ENCODE data around the gene EXT2. TPM values are rescaled to one million over a fixed set of nuclear protein-coding genes. Genes with fewer than 3 reads are reported as not detected.

EXT2 gene
- total RNA-seq, 1 donor = 174 TPM

DNA sequence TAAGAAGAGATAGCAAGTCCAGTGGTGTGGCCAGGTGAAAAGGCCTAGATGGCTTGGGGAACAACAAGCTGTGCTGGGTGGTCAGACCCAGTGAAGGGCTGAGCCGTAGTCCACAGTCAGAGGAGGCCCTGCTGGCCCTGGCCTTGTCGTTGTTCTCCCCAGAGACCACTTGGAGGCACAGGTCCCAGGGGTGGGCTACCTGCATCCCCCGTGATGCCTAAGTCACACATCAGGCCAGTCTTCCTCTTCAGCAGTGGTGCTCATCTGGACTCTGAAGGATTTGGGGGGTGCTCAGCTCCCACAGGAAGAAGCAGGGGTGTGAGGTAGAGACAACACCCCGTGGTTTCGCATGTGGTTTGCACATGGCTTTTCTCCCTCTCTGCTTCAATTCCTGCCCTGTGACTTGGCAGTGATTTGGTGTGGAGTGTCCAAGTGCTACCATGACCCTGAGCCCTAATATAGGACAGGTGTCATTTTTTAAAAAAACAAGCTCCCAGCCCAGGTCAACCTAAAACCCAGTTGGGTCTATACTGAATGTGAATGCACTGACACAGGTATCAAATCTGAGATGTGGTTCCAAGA, 163.5 kb downstream of the EXT2 start:
- Histone ChIP-seq H3K4me1 (ENCODE audit: insufficient read depth, low read length) (no peaks in the 10 kb centered on the region), H3K79me2 (ENCODE audit: insufficient read depth, low read length) (no peaks in the 10 kb centered on the region), H3K9me3 (ENCODE audit: low read depth, low read length) (no peaks in the 10 kb centered on the region), H3K36me3 (ENCODE audit: insufficient read depth, low read length) (no peaks in the 10 kb centered on the region), H3K4me3 (ENCODE audit: insufficient read depth, low read length) (no peak overlapping the region), H3K27me3 (ENCODE audit: insufficient read depth, low read length) (no peaks in the 10 kb centered on the region), H3K4me2 (ENCODE audit: insufficient read depth, low read length) (no peak overlapping the region), H2AFZ (ENCODE audit: low read length) (no peak overlapping the region), H4K20me1 (ENCODE audit: insufficient read depth, low read length) (no peaks in the 10 kb centered on the region), H3K27ac (ENCODE audit: low read depth, low read length) (no peak overlapping the region)
- no peak for DNase-seq (ENCODE audit: insufficient read length, low spot score, missing footprints)
- TF ChIP-seq, protein P1, sequence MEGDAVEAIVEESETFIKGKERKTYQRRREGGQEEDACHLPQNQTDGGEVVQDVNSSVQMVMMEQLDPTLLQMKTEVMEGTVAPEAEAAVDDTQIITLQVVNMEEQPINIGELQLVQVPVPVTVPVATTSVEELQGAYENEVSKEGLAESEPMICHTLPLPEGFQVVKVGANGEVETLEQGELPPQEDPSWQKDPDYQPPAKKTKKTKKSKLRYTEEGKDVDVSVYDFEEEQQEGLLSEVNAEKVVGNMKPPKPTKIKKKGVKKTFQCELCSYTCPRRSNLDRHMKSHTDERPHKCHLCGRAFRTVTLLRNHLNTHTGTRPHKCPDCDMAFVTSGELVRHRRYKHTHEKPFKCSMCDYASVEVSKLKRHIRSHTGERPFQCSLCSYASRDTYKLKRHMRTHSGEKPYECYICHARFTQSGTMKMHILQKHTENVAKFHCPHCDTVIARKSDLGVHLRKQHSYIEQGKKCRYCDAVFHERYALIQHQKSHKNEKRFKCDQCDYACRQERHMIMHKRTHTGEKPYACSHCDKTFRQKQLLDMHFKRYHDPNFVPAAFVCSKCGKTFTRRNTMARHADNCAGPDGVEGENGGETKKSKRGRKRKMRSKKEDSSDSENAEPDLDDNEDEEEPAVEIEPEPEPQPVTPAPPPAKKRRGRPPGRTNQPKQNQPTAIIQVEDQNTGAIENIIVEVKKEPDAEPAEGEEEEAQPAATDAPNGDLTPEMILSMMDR (IDR thresholded peaks at IDR 0.05; ENCODE audit: extremely low read depth, low read depth, low read length) = no peak

DNA sequence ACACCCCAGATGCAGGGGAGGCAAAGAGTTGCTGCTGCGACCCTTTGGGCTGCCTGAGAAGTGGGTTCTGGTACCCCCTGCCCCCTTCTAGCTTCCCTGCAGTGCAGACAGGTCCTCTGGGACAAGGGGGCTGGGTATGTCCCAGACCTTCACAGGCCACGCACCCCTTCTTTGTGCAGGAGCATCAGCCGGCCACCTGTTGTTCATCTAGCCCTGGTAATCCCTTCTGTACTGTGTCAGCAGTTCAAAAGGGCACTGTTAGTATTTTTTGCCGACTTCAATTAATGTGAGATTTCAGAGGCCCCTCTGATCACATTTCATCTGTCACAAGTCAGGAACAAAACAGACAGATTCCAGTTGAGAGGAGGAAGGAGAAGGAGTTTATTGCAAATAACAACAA, 164.6 kb downstream of the EXT2 start:
- Histone ChIP-seq H3K36me3 (ENCODE audit: insufficient read depth, low read length) (no peaks in the 10 kb centered on the region), H3K27ac (ENCODE audit: low read depth, low read length) (no peak overlapping the region), H3K4me1 (ENCODE audit: insufficient read depth, low read length) (no peaks in the 10 kb centered on the region), H3K79me2 (ENCODE audit: insufficient read depth, low read length) (no peaks in the 10 kb centered on the region), H3K4me3 (ENCODE audit: insufficient read depth, low read length) (no peak overlapping the region), H2AFZ (ENCODE audit: low read length) (no peak overlapping the region), H3K4me2 (ENCODE audit: insufficient read depth, low read length) (no peak overlapping the region), H3K27me3 (ENCODE audit: insufficient read depth, low read length) (no peaks in the 10 kb centered on the region), H3K9me3 (ENCODE audit: low read depth, low read length) (no peaks in the 10 kb centered on the region), H4K20me1 (ENCODE audit: insufficient read depth, low read length) (no peaks in the 10 kb centered on the region)
- no peak for DNase-seq (ENCODE audit: insufficient read length, low spot score, missing footprints)
- TF ChIP-seq, protein P1 (IDR thresholded peaks at IDR 0.05; ENCODE audit: extremely low read depth, low read depth, low read length) = no peak

DNA sequence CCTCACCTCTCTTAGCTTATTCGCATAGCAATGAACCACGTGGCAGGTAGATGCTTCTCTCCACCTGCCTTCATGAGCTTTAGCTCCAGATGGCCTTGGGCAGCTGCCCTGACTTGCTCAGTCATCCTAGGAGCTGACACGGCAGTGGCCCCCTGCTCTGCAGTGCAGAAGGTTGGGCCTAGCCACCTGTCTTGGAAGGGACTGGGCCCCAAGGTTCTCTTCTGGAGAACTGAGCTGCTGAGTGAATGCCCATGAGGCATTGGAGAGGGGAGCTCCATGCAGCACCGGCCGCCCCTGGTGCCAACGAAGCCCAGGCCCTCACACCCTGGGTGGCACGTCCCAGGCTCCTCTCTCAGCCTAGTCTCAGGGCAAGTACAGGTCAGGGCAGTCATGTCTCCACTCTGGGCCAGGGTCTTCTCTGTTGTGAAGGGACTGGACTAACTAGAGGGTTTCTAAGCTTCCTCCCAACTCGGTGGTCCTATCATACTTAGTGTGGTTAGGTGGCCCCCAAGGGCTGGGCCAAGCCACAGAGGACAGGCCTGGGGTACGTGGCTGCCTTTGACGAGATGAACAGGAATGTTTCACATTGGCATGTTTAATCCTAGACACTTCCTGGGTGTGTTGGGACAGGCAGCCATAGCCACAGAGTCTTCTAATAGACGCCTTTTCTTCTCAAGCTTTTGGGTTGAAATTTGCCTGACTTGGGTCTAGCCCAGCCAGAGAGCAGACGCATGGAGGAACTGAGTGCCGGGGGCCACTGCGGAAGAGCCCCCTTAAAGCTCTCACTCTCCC, 166.5 kb downstream of the EXT2 start:
- Histone ChIP-seq H4K20me1 (ENCODE audit: insufficient read depth, low read length) (no peaks in the 10 kb centered on the region), H2AFZ (ENCODE audit: low read length) (no peak overlapping the region), H3K27me3 (ENCODE audit: insufficient read depth, low read length) (no peaks in the 10 kb centered on the region), H3K79me2 (ENCODE audit: insufficient read depth, low read length) (no peaks in the 10 kb centered on the region), H3K4me1 (ENCODE audit: insufficient read depth, low read length) (no peaks in the 10 kb centered on the region), H3K9me3 (ENCODE audit: low read depth, low read length) (no peaks in the 10 kb centered on the region), H3K36me3 (ENCODE audit: insufficient read depth, low read length) (no peaks in the 10 kb centered on the region), H3K27ac (ENCODE audit: low read depth, low read length) (no peak overlapping the region), H3K4me3 (ENCODE audit: insufficient read depth, low read length) (no peak overlapping the region), H3K4me2 (ENCODE audit: insufficient read depth, low read length) (no peak overlapping the region)
- TF ChIP-seq, protein P1 (IDR thresholded peaks at IDR 0.05; ENCODE audit: extremely low read depth, low read depth, low read length) = no peak
- no peak for DNase-seq (ENCODE audit: insufficient read length, low spot score, missing footprints)

DNA sequence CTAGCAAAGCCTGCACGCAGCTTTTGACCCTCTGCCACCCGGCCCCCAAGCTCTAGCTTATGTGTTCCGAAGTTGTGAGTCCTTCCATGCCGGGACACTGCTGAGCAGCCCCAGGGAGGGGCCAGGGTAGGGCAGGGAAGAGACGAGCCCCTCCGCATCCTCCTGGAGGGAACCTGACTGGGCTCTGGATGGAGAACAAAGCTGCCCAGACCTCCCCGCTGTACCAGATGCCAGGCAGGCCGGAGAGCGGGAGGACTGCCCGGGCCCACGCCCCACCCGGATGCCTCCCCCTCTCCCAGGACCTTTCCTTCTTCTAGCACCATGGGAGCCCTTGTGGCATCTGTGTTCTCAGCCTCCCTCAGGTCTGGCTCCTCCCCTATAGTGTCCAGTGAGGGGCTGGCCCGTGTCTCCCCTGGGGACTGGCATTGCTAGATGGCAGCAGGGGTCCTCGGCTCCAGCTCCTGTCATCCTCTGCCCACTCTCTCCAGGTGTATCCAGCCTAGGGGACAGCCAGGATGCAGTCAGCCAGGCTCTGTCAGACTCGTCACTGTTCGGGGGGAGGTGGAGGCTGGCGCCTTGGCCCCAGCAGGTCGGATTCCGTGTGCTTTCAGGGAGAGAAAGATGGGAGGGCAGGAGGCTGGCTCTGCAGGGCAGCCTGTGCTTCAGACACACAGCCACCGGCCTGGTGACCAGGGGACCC, 168.4 kb downstream of the EXT2 start:
- H3K9me3 ChIP-seq (ENCODE audit: low read depth, low read length) = no peaks in the 10 kb centered on the region
- H3K36me3 ChIP-seq (ENCODE audit: insufficient read depth, low read length) = no peaks in the 10 kb centered on the region
- no peaks in the 10 kb centered on the region for H4K20me1 ChIP-seq (ENCODE audit: insufficient read depth, low read length)
- H3K79me2 ChIP-seq (ENCODE audit: insufficient read depth, low read length) = no peaks in the 10 kb centered on the region
- H3K4me2 ChIP-seq (ENCODE audit: insufficient read depth, low read length) = no peak overlapping the region
- H3K4me1 ChIP-seq (ENCODE audit: insufficient read depth, low read length) = no peaks in the 10 kb centered on the region
- no peak overlapping the region for H3K27ac ChIP-seq (ENCODE audit: low read depth, low read length)
- H2AFZ ChIP-seq (ENCODE audit: low read length) = no peak overlapping the region
- DNase-seq (ENCODE audit: insufficient read length, low spot score, missing footprints) = no peak
- TF ChIP-seq, protein P1 (IDR thresholded peaks at IDR 0.05; ENCODE audit: extremely low read depth, low read depth, low read length) = no peak
- no peaks in the 10 kb centered on the region for H3K27me3 ChIP-seq (ENCODE audit: insufficient read depth, low read length)
- no peak overlapping the region for H3K4me3 ChIP-seq (ENCODE audit: insufficient read depth, low read length)
